ENCODE measurements around the gene NUP210. TPM values are rescaled to one million over a fixed set of nuclear protein-coding genes. Genes with fewer than 3 reads are reported as not detected.

Gene NUP210
- total RNA-seq, 3 donors from 2014 or later (not counting 1 experiment from before 2014, with no cell fraction given): 156 to 194 (median 179) TPM

GRCh38 chr3:13296662-13297061, 123.5 kb downstream of the NUP210 start:
- H3K4me1 ChIP-seq (ENCODE audit: control insufficient read depth, insufficient read depth, low read length): no peaks in the 10 kb centered on the region
- no peak for DNase-seq
- Mint-ChIP-seq H3K27me3 (ENCODE audit: low read depth in 2 of 2) (peaks cover 16 to 26% of the 10 kb centered on the region in 2 donors), H3K4me3 (no peak overlapping the region), H3K36me3 (no peaks in the 10 kb centered on the region), H3K4me1 (peaks cover 0 to 10% of the 10 kb centered on the region in 2 donors), H3K27ac (peak overlapping the region in 1 of 2 donors; percentile 35), H3K9me3 (no peaks in the 10 kb centered on the region)
- H3K4me3 ChIP-seq (ENCODE audit: low read length): no peak overlapping the region
- H3K36me3 ChIP-seq (ENCODE audit: control insufficient read depth, insufficient read depth, low read length): no peaks in the 10 kb centered on the region
- no peak for ATAC-seq
- intact Hi-C loops (cut with micrococcal nuclease): no loop called here
- peaks cover 5% of the 10 kb centered on the region for H3K27me3 ChIP-seq (ENCODE audit: control insufficient read depth, insufficient read depth, low read length)
- 6% methylated on average over 6 of the region's 6 CpGs for WGBS (ENCODE audit: insufficient coverage)
- no peak for TF ChIP-seq CTCF (IDR thresholded peaks at IDR 0.05)
- no peak overlapping the region for H3K27ac ChIP-seq (ENCODE audit: low read length)
- H3K9me3 ChIP-seq (ENCODE audit: control insufficient read depth, insufficient read depth, low read length): no peaks in the 10 kb centered on the region

- WGBS (ENCODE audit: insufficient coverage): 65% methylated on average over 18 of the region's 18 CpGs
- Histone ChIP-seq H3K4me3 (ENCODE audit: low read length) (no peak overlapping the region), H3K27me3 (ENCODE audit: control insufficient read depth, insufficient read depth, low read length) (peaks cover 2% of the 10 kb centered on the region), H3K9me3 (ENCODE audit: control insufficient read depth, insufficient read depth, low read length) (no peaks in the 10 kb centered on the region), H3K27ac (ENCODE audit: low read length) (no peak overlapping the region), H3K36me3 (ENCODE audit: control insufficient read depth, insufficient read depth, low read length) (no peaks in the 10 kb centered on the region), H3K4me1 (ENCODE audit: control insufficient read depth, insufficient read depth, low read length) (no peaks in the 10 kb centered on the region)
- Mint-ChIP-seq H3K9me3 (no peaks in the 10 kb centered on the region), H3K27ac (no peak overlapping the region), H3K36me3 (no peaks in the 10 kb centered on the region), H3K4me3 (no peak overlapping the region), H3K27me3 (ENCODE audit: low read depth in 2 of 2) (peaks cover 16 to 26% of the 10 kb centered on the region in 2 donors), H3K4me1 (peaks cover 0 to 4% of the 10 kb centered on the region in 2 donors)
- intact Hi-C loops (cut with micrococcal nuclease): no loop called here
- TF ChIP-seq CTCF (IDR thresholded peaks at IDR 0.05): no peak
- DNase-seq (no peak), ATAC-seq (no peak)
These were observed 125.4 kb downstream of the NUP210 start for GRCh38 chr3:13294442-13295351.

- Mint-ChIP-seq H3K36me3 (no peaks in the 10 kb centered on the region), H3K9me3 (no peaks in the 10 kb centered on the region), H3K27ac (no peak overlapping the region), H3K27me3 (ENCODE audit: low read depth in 2 of 2) (peaks cover 20 to 33% of the 10 kb centered on the region in 2 donors), H3K4me1 (peaks cover 0 to 4% of the 10 kb centered on the region in 2 donors), H3K4me3 (no peak overlapping the region)
- WGBS (ENCODE audit: insufficient coverage): 86% methylated on average over 3 of the region's 3 CpGs
- TF ChIP-seq CTCF (IDR thresholded peaks at IDR 0.05): no peak
- Histone ChIP-seq H3K4me1 (ENCODE audit: control insufficient read depth, insufficient read depth, low read length) (no peaks in the 10 kb centered on the region), H3K27me3 (ENCODE audit: control insufficient read depth, insufficient read depth, low read length) (no peaks in the 10 kb centered on the region), H3K36me3 (ENCODE audit: control insufficient read depth, insufficient read depth, low read length) (no peaks in the 10 kb centered on the region), H3K9me3 (ENCODE audit: control insufficient read depth, insufficient read depth, low read length) (no peaks in the 10 kb centered on the region), H3K27ac (ENCODE audit: low read length) (no peak overlapping the region), H3K4me3 (ENCODE audit: low read length) (no peak overlapping the region)
- intact Hi-C loops (cut with micrococcal nuclease): no loop called here
- ATAC-seq: no peak
- no peak for DNase-seq
These were observed 127.7 kb downstream of the NUP210 start for GRCh38 chr3:13292375-13292774.

Measured in natural killer cell (primary cell).